Transverse colon (tissue), 4 donors: ENCODE data around the gene ATP1B3. TPM values are rescaled to one million over a fixed set of nuclear protein-coding genes. Genes with fewer than 3 reads are reported as not detected.

Experiments
- DNase-seq: peaks from one replicate; pipeline ENCODE4 v3.0.0-alpha.2; 2019
- H3K27ac ChIP-seq, 4 donors: fragments of 200-600 bp; sonication (generic); 2 replicates each; pipeline ENCODE4 v1.5.1; 2016 to 2018; ENCODE audit warnings: inconsistent platforms in 4 of 4
- H3K27me3 ChIP-seq: fragments of 200-600 bp; sonication (generic); 2 replicates; pipeline ENCODE4 v1.5.1; 2017; ENCODE audit warnings: inconsistent platforms
- H3K36me3 ChIP-seq, 4 donors: fragments of 200-600 bp; sonication (generic); 2 replicates each; pipeline ENCODE4 v1.5.1; 2017 to 2019; ENCODE audit warnings: inconsistent platforms in 4 of 4
- H3K4me1 ChIP-seq, 4 donors: fragments of 200-600 bp; sonication (generic); 2 replicates each; pipeline ENCODE4 v1.5.1; 2017 to 2020; ENCODE audit warnings: inconsistent platforms in 4 of 4
- H3K4me3 ChIP-seq, 4 donors: fragments of 200-600 bp; sonication (generic); 1 replicate in 1 of 4; 2 replicates in 3 of 4; pipeline versions ENCODE4 v1.5.1 to v1.6.1; 2017 to 2019; ENCODE audit warnings: inconsistent platforms in 4 of 4
- H3K9me3 ChIP-seq, 2 donors: fragments of 200-600 bp; sonication (generic); 2 replicates each; pipeline ENCODE4 v1.5.1; 2017 to 2019; ENCODE audit warnings: inconsistent platforms in 2 of 2
- CTCF ChIP-seq, 5 experiments: fragments of 200-600 bp in 3 of 5; fragments of 450-650 bp in 2 of 5; sonication (generic) in 3 of 5; IDR thresholded peaks; 1 replicate in 2 of 5; 2 replicates in 3 of 5; pipeline ENCODE4 v1.5.1; 2016 to 2017; ENCODE audit warnings: antibody characterized with exemption in 5 of 5, inconsistent platforms in 3 of 5, mild to moderate bottlenecking in 2 of 5, moderate library complexity in 1 of 5
- EP300 ChIP-seq: sonication (generic); formaldehyde crosslinking; IDR thresholded peaks from one replicate; pipeline ENCODE4 v1.6.1; 2017; ENCODE audit warnings: antibody characterized with exemption, low read depth
- POLR2A ChIP-seq: fragments of 450-650 bp; IDR thresholded peaks from one replicate; pipeline ENCODE4 v1.6.1; 2016; ENCODE audit warnings: antibody characterized with exemption, mild to moderate bottlenecking, moderate library complexity
- POLR2AphosphoS5 ChIP-seq, 3 donors: sonication (generic); formaldehyde crosslinking; IDR thresholded peaks; one replicate each; pipeline ENCODE4 v1.6.1; 2016; ENCODE audit warnings: antibody characterized with exemption in 3 of 3
- WGBS, 2 donors: methylation state at CpG; one replicate each; pipeline ENCODE4 v1.1.5; 2018; ENCODE audit warnings: low coverage in 1 of 2; 5-methylcytosine and 5-hydroxymethylcytosine counted together
- in situ Hi-C, 4 donors: fragments of 200-750 bp; cut with MboI; loops; one replicate each; pipeline versions ENCODE4 v1.15.0 to v1.15.1; 2017; ENCODE audit warnings: low sequenced_read_pairs in 3 of 4, low pct_ligation_motif_present in 1 of 4, low pct_unique_long_range_greater_than_20kb in 1 of 4
- intact Hi-C: fragments of 100-400 bp; cut with DNase I; formaldehyde crosslinking; loops from one replicate; pipeline ENCODE4 v1.15.1; 2023; ENCODE audit warnings: low total_unique reads
- total RNA-seq, 4 donors: library from RNA; depleted of rRNA; stranded (reverse); fragments of >200 nt; gene quantifications; one replicate each; pipeline ENCODE4 v1.1.0, GENCODE V29; 2016

Gene ATP1B3
- total RNA-seq, 4 donors from 2014 or later, result 79.6 to 251 (median 196) TPM

- H3K4me3 ChIP-seq, result no peak overlapping the region
- WGBS, 2 donors, result 63 to 72% methylated on average over 3 to 4 of the region's 4 CpGs
- peaks cover 7 to 32% (median 15%) of the 10 kb centered on the region in 4 donors for H3K4me1 ChIP-seq
- no peak for TF ChIP-seq POLR2AphosphoS5 (IDR thresholded peaks at IDR 0.05)
- no peak for DNase-seq
- no peaks in the 10 kb centered on the region for H3K27me3 ChIP-seq
- in situ Hi-C loops (no loop called here), intact Hi-C loops (no loop called here)
- H3K27ac ChIP-seq, result peak overlapping the region; percentile 78 to 80 (median 80)
- H3K36me3 ChIP-seq, result no peaks in the 10 kb centered on the region
- no peaks in the 10 kb centered on the region for H3K9me3 ChIP-seq
Observed at GRCh38 chr3:141939759-141940158, 63.3 kb downstream of the ATP1B3 start.

DNA sequence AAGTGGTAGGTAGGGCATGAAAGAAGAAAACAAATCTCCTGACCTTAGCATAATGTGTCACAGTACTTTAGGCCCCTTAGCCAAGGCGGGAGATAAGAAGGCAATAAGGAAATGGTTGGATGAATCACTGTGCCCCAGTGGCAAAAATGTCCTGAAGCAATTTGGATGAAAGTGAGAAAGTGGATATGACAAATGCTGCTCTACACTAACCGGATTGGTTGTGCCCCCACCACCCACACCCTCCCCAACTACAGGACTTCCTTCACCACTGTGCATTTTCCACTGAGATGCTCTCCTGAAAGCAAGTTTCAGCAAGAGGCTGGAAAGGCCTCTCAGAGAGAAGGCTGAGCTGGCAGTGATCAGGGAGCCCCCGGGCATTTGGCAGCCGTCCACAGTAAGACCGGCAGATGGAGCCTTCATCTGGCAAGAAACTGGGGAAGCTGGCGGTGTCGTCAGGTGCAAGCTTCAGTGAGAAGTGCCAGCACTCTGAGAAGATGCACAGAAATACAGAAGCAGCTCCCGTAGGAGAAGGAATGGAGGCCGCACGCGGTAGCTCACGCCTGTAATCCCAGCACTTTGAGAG is 63.8 kb downstream of the ATP1B3 start:
- Histone ChIP-seq H3K27ac (peak overlapping the region; percentile 78 to 80 (median 80)), H3K9me3 (no peaks in the 10 kb centered on the region), H3K4me3 (no peak overlapping the region), H3K4me1 (peaks cover 7 to 32% (median 15%) of the 10 kb centered on the region in 4 donors), H3K36me3 (no peaks in the 10 kb centered on the region), H3K27me3 (no peaks in the 10 kb centered on the region)
- intact Hi-C loops, result no loop called here
- 28 to 30% methylated on average over 2 to 12 of the region's 12 CpGs for WGBS, 2 donors
- peak; percentile 69 for DNase-seq
- in situ Hi-C loops, result no loop called here
- TF ChIP-seq EP300 (no peak), CTCF (IDR thresholded peaks at IDR 0.05) (peak in 3 of 5 experiments; percentile 7 to 43 (median 15)), POLR2AphosphoS5 (IDR thresholded peaks at IDR 0.05) (peak in 2 of 3 donors; percentile 49 to 64), POLR2A (no peak)

DNA sequence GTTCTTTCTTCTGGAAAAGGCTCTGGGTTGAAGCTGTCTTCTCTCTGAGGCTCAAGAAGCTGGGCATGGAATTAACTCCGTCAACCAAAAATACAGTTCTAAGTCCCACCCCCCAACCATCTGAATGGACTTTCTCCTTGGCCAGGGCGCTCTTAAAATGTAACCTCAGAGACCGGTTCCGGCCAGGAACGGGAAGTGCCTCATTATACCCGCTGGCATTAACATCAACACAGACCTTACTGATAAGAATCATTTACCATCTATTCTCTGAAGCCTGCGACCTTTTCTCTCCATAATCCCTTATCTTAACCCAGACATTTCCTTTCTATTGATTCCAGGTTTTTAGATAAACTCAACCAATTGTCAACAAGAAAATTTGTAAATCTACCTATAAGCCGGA is 64.7 kb downstream of the ATP1B3 start:
- no peaks in the 10 kb centered on the region for H3K9me3 ChIP-seq
- intact Hi-C loops, result no loop called here
- no peak overlapping the region for H3K4me3 ChIP-seq

GRCh38 chr3:141942006-141942405 is 65.6 kb downstream of the ATP1B3 start:
- DNase-seq, result no peak
- in situ Hi-C loops, result no loop called here
- Histone ChIP-seq H3K36me3 (no peaks in the 10 kb centered on the region), H3K4me3 (no peak overlapping the region), H3K4me1 (peaks cover 7 to 32% (median 15%) of the 10 kb centered on the region in 4 donors), H3K9me3 (no peaks in the 10 kb centered on the region), H3K27me3 (no peaks in the 10 kb centered on the region), H3K27ac (peak overlapping the region in 3 of 4 donors; percentile 78 to 80 (median 80))
- WGBS, 2 donors, result 73 to 76% methylated on average over 2 to 8 of the region's 8 CpGs
- TF ChIP-seq CTCF (IDR thresholded peaks at IDR 0.05) (no peak), POLR2AphosphoS5 (IDR thresholded peaks at IDR 0.05) (no peak), EP300 (no peak), POLR2A (no peak)
- intact Hi-C loops, result no loop called here

More for the DNA sequence above, 64.7 kb downstream of the ATP1B3 start:
- Histone ChIP-seq H3K36me3 (no peaks in the 10 kb centered on the region), H3K4me1 (peaks cover 7 to 32% (median 15%) of the 10 kb centered on the region in 4 donors), H3K27me3 (no peaks in the 10 kb centered on the region), H3K27ac (peak overlapping the region; percentile 78 to 80 (median 80))
- WGBS, 2 donors, result 21 to 36% methylated on average over 6 to 8 of the region's 8 CpGs
- DNase-seq, result peak; percentile 50
- in situ Hi-C loops, result no loop called here
- TF ChIP-seq POLR2A, result no peak
- TF ChIP-seq CTCF (IDR thresholded peaks at IDR 0.05), result no peak
- TF ChIP-seq EP300, result no peak
- no peak for TF ChIP-seq POLR2AphosphoS5 (IDR thresholded peaks at IDR 0.05)
